PC-3 (cell line): ENCODE results near the gene DCAF7. TPM values are rescaled to one million over a fixed set of nuclear protein-coding genes. Genes with fewer than 3 reads are reported as not detected.

Experiments used
- ATAC-seq: fragments of 200-7000 bp; cut with Tn5 transposase; 2 replicates; pipeline ENCODE4 v1.9.1; 2020; ENCODE audit warnings: mild to moderate bottlenecking, moderate library complexity
- BruUV-seq: library from RNA; stranded (reverse); fragments of 400-500 nt; replicated peaks from 2 replicates; lab custom pipeline; 2021; lab: Mats Ljungman, UMichigan
- CTCF ChIA-PET: fragments of 300-600 bp; sonication (Branson Sonifier 250); formaldehyde crosslinking; loops from one replicate; lab custom pipeline; 2022; ENCODE audit warnings: antibody characterized with exemption; lab: Charles Lee
- POLR2A ChIA-PET: fragments of 300-600 bp; sonication (Branson Sonifier 250); formaldehyde crosslinking; loops from one replicate; lab custom pipeline; 2022; ENCODE audit warnings: antibody characterized with exemption; ENCODE audit not compliant: unreplicated experiment; lab: Charles Lee
- DNase-seq: peaks from one replicate; pipeline ENCODE4 v3.0.0-alpha.2; 2015
- H2AFZ ChIP-seq: fragments of 300-600 bp; sonication (generic); 2 replicates; pipeline ENCODE4 v1.6.0; 2016; ENCODE audit warnings: antibody characterized with exemption, low read length
- H3F3A ChIP-seq: fragments of 300-600 bp; sonication (generic); one replicate; pipeline ENCODE4 v1.6.0; 2017; ENCODE audit warnings: antibody characterized with exemption, low read length, control low read depth, mild to moderate bottlenecking; ENCODE audit not compliant: unreplicated experiment
- H3K27ac ChIP-seq: fragments of 300-600 bp; sonication (generic); 2 replicates; pipeline ENCODE4 v1.5.1; 2016; ENCODE audit warnings: mild to moderate bottlenecking, low read length
- H3K27me3 ChIP-seq: fragments of 300-600 bp; sonication (generic); 2 replicates; pipeline ENCODE4 v1.6.1; 2016; ENCODE audit warnings: low read length, mixed read lengths
- H3K36me3 ChIP-seq: fragments of 300-600 bp; sonication (generic); 2 replicates; pipeline ENCODE4 v1.6.1; 2016; ENCODE audit warnings: low read depth, mixed run types, low read length, mixed read lengths
- H3K4me1 ChIP-seq: fragments of 300-600 bp; sonication (generic); 2 replicates; pipeline ENCODE4 v1.5.1; 2016; ENCODE audit warnings: low read length; ENCODE audit not compliant: insufficient read depth
- H3K4me2 ChIP-seq: fragments of 300-600 bp; sonication (generic); 2 replicates; pipeline ENCODE4 v1.6.0; 2016; ENCODE audit warnings: low read length
- H3K4me3 ChIP-seq: fragments of 300-600 bp; sonication (generic); 2 replicates; pipeline ENCODE4 v1.5.1; 2016; ENCODE audit warnings: mild to moderate bottlenecking, low read length, mixed read lengths
- H3K79me2 ChIP-seq: fragments of 300-600 bp; sonication (generic); 2 replicates; pipeline ENCODE4 v1.6.1; 2017; ENCODE audit warnings: low read length, mixed read lengths
- H3K9ac ChIP-seq: fragments of 300-600 bp; sonication (generic); 2 replicates; pipeline ENCODE4 v1.6.0; 2016; ENCODE audit warnings: mild to moderate bottlenecking, low read length
- H3K9me2 ChIP-seq: fragments of 300-600 bp; sonication (generic); replicated peaks from 2 replicates; pipeline ENCODE4 v1.6.1; 2016; ENCODE audit warnings: mixed run types, low read length, mixed read lengths
- H3K9me3 ChIP-seq: fragments of 300-600 bp; sonication (generic); 2 replicates; pipeline ENCODE4 v1.6.1; 2016; ENCODE audit warnings: low read length, mixed read lengths
- H4K20me1 ChIP-seq: fragments of 300-600 bp; sonication (generic); 2 replicates; pipeline ENCODE4 v1.6.1; 2016; ENCODE audit warnings: low read length, mixed read lengths
- EZH2 ChIP-seq: fragments of 300-600 bp; sonication (generic); IDR thresholded peaks from one replicate; pipeline ENCODE4 v1.6.1; 2017; ENCODE audit warnings: antibody characterized with exemption, mild to moderate bottlenecking, low read length; ENCODE audit not compliant: unreplicated experiment
- EZH2phosphoT487 ChIP-seq: fragments of 300-600 bp; sonication (generic); IDR thresholded peaks from 2 replicates; pipeline ENCODE4 v1.6.1; 2018; ENCODE audit warnings: mild to moderate bottlenecking, antibody characterized with exemption, low read length, borderline replicate concordance
- intact Hi-C: fragments of 100-400 bp; cut with micrococcal nuclease; formaldehyde crosslinking; loops from 2 replicates; pipeline ENCODE4 v1.9.0; 2023
- total RNA-seq: library from RNA; depleted of rRNA; stranded (reverse); fragments of >200 nt; gene quantifications from 2 replicates; pipeline ENCODE4 v1.2.3, GENCODE V29; 2014
- TF ChIP-seq, protein P1 (sequence below): fragments of 300-600 bp; sonication (generic); conservative IDR thresholded peaks from 2 replicates; pipeline ENCODE4 v1.5.1; 2017; ENCODE audit warnings: antibody characterized with exemption, low read depth, mild to moderate bottlenecking, low read length

DCAF7 gene
- total RNA-seq, 1 experiment from 2014 or later, result 46.5 TPM

DNA sequence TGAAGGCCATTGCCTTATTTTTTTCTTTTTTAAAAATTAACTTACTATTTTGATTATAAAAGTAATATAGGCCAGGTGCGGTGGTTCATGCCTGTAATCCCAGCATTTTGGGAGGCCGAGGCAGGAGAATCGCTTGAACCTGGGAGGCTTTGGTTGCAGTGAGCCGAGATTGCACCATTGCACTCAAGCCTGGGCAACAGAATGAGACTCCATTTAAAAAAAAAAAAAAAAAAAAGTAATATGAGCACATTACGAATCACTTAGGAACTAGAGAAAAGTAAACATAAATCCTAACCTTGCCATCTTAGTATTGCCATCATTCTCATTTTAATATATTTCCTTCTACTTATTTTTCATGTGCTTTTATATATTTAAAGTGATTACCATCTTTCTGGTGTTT is 37.5 kb downstream of the DCAF7 start:
- peak; percentile 82 for ATAC-seq
- intact Hi-C loops, result no loop called here
- H3K9ac ChIP-seq, result no peak overlapping the region
- no peaks in the 10 kb centered on the region for H3K9me3 ChIP-seq
- ChIA-PET POLR2A (no interaction called here), CTCF (interaction anchor here (0.7 to 1.0 kb wide), 2 partner anchors 25 to 145 kb away, joined by 5 read pairs; no protein-coding TSS in a partner anchor)
- DNase-seq, result peak; percentile 46
- peaks cover 68% of the 10 kb centered on the region for H3K36me3 ChIP-seq
- TF ChIP-seq EZH2 (no peak), EZH2phosphoT487 (no peak)
- TF ChIP-seq, protein P1, sequence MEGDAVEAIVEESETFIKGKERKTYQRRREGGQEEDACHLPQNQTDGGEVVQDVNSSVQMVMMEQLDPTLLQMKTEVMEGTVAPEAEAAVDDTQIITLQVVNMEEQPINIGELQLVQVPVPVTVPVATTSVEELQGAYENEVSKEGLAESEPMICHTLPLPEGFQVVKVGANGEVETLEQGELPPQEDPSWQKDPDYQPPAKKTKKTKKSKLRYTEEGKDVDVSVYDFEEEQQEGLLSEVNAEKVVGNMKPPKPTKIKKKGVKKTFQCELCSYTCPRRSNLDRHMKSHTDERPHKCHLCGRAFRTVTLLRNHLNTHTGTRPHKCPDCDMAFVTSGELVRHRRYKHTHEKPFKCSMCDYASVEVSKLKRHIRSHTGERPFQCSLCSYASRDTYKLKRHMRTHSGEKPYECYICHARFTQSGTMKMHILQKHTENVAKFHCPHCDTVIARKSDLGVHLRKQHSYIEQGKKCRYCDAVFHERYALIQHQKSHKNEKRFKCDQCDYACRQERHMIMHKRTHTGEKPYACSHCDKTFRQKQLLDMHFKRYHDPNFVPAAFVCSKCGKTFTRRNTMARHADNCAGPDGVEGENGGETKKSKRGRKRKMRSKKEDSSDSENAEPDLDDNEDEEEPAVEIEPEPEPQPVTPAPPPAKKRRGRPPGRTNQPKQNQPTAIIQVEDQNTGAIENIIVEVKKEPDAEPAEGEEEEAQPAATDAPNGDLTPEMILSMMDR, result no peak
- 0 out of 2 replicates have a peak overlapping the region, but pooled peaks have one; percentile 37 for H3K4me2 ChIP-seq
- no peak overlapping the region for H2AFZ ChIP-seq
- H3K27ac ChIP-seq, result 0 out of 2 replicates have a peak overlapping the region, but pooled peaks have one; percentile 17
- peaks cover 23% of the 10 kb centered on the region for H3K4me1 ChIP-seq
- H3K9me2 ChIP-seq, result no peaks in the 10 kb centered on the region
- H3K4me3 ChIP-seq, result no peak overlapping the region
- H3F3A ChIP-seq, result no peaks in the 10 kb centered on the region
- no peaks in the 10 kb centered on the region for H4K20me1 ChIP-seq
- H3K27me3 ChIP-seq, result no peaks in the 10 kb centered on the region
- H3K79me2 ChIP-seq, result no peaks in the 10 kb centered on the region
- BruUV-seq, result no TSS peak

DNA sequence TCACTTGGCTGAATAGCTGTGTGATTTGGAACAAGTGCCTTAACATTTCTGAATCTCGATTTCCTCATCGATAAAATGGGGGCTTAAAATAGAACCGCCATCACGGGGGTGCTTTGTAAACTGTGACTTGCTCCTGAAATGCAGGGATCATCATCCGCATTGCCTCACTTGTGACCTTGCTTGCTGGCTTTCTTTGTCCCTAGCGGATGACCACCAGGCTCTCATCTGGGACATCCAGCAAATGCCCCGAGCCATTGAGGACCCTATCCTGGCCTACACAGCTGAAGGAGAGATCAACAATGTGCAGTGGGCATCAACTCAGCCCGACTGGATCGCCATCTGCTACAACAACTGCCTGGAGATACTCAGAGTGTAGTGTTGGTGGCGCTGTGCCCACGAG is 38.5 kb downstream of the DCAF7 start:
- no peaks in the 10 kb centered on the region for H4K20me1 ChIP-seq
- no peaks in the 10 kb centered on the region for H3K9me2 ChIP-seq
- no TSS peak for BruUV-seq
- no peaks in the 10 kb centered on the region for H3F3A ChIP-seq
- no peaks in the 10 kb centered on the region for H3K79me2 ChIP-seq
- intact Hi-C loops, result no loop called here
- H3K4me3 ChIP-seq, result no peak overlapping the region
- POLR2A ChIA-PET, result no interaction called here
- H3K27me3 ChIP-seq, result no peaks in the 10 kb centered on the region
- H3K36me3 ChIP-seq, result peaks cover 58% of the 10 kb centered on the region
- no peaks in the 10 kb centered on the region for H3K9me3 ChIP-seq
- CTCF ChIA-PET, result no interaction called here
- DNase-seq, result no peak
- no peak overlapping the region for H3K27ac ChIP-seq
- H2AFZ ChIP-seq, result no peak overlapping the region
- TF ChIP-seq, protein P1, result no peak
- TF ChIP-seq EZH2 (no peak), EZH2phosphoT487 (no peak)
- H3K4me2 ChIP-seq, result no peak overlapping the region
- ATAC-seq, result no peak
- peaks cover 23% of the 10 kb centered on the region for H3K4me1 ChIP-seq
- H3K9ac ChIP-seq, result no peak overlapping the region

DNA sequence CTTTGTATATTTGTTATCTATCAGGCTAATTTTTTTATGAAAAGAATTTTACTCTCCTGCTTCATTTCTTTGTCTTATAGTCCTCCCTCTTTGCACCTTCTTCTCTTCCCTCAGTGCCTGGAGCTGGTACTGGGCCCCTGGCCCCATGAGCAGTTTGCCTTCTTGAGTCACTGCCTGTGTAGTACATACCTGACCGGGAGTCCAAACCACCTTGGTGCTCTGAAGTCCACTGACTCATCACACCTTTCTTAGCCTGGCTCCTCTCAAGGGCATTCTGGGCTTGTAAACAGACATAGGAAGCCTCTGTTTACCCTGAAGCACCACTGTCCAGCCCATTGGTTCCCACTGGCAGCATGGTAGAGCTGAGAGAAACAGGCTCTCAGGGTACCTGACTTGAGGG is 39.4 kb downstream of the DCAF7 start:
- ATAC-seq (peak; percentile 54), DNase-seq (peak; percentile 55)

More for the DNA sequence above, 39.4 kb downstream of the DCAF7 start:
- Histone ChIP-seq H3F3A (no peaks in the 10 kb centered on the region), H2AFZ (no peak overlapping the region), H3K9me2 (no peaks in the 10 kb centered on the region), H3K4me1 (peaks cover 23% of the 10 kb centered on the region), H4K20me1 (no peaks in the 10 kb centered on the region), H3K4me3 (no peak overlapping the region), H3K36me3 (peaks cover 59% of the 10 kb centered on the region), H3K9ac (no peak overlapping the region), H3K27ac (no peak overlapping the region), H3K9me3 (no peaks in the 10 kb centered on the region), H3K4me2 (no peak overlapping the region), H3K79me2 (no peaks in the 10 kb centered on the region), H3K27me3 (no peaks in the 10 kb centered on the region)
- intact Hi-C loops, result no loop called here
- POLR2A ChIA-PET, result no interaction called here
- no TSS peak for BruUV-seq
- CTCF ChIA-PET, result no interaction called here
- TF ChIP-seq, protein P1, result no peak
